Prostate gland (tissue), 2 donors: Measurements from ENCODE around the gene ADCYAP1.

Experiments
- CTCF ChIP-seq, 4 experiments: fragments of 200-600 bp in 2 of 4; fragments of 450-650 bp in 2 of 4; sonication (generic) in 2 of 4; IDR thresholded peaks; 1 replicate in 3 of 4; 2 replicates in 1 of 4; pipeline ENCODE4 v1.5.1; 2016 to 2019; ENCODE audit warnings: antibody characterized with exemption in 4 of 4, mild to moderate bottlenecking in 2 of 4, moderate library complexity in 2 of 4
- POLR2A ChIP-seq: fragments of 450-650 bp; IDR thresholded peaks from one replicate; pipeline ENCODE4 v1.6.1; 2016; ENCODE audit warnings: antibody characterized with exemption, mild to moderate bottlenecking

DNA sequence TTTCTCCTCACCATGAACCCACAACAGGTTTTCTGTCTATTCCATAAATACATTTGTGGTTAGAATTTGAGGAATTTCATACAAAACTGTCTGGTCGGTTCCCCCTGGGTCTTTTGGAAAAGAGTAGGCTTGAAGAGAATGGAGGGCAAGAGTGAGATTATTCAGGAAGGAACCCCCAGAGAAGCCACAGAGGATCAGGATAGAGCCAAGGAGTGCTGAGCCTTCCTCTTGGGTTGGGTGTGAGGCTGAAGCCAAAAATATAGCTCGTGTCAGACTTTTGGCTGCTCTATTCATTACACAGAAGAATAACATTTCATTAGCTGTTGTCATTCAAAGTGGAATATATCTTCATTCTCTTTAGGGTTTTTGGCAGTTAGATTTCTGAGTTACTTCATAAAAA is 46.7 kb upstream of the ADCYAP1 start:
- TF ChIP-seq CTCF (IDR thresholded peaks at IDR 0.05) (no peak), POLR2A (no peak)
